Thyroid gland (tissue), 4 donors: Measurements from ENCODE around the gene MSANTD2. TPM values are rescaled to one million over a fixed set of nuclear protein-coding genes. Genes with fewer than 3 reads are reported as not detected.

Experiments used
- DNase-seq, 2 donors: peaks; one replicate each; pipeline ENCODE4 v3.0.0-alpha.2; 2019
- H3K27ac ChIP-seq, 3 donors: fragments of 200-600 bp; sonication (generic); 1 replicate in 2 of 3; 2 replicates in 1 of 3; pipeline ENCODE4 v1.5.1; 2016 to 2019; ENCODE audit warnings: mild to moderate bottlenecking in 1 of 3, moderate library complexity in 1 of 3
- H3K27me3 ChIP-seq: fragments of 200-600 bp; sonication (generic); one replicate; pipeline ENCODE4 v1.5.1; 2019
- H3K36me3 ChIP-seq, 2 donors: fragments of 200-600 bp; sonication (generic); one replicate each; pipeline ENCODE4 v1.5.1; 2016 to 2019
- H3K4me1 ChIP-seq, 2 donors: fragments of 200-600 bp; sonication (generic); one replicate each; pipeline ENCODE4 v1.5.1; 2017 to 2019
- H3K4me3 ChIP-seq, 3 donors: fragments of 200-600 bp; sonication (generic); replicated peaks in 1 of 3; 1 replicate in 2 of 3; 2 replicates in 1 of 3; pipeline ENCODE4 v1.5.1; 2016; ENCODE audit warnings: mild to moderate bottlenecking in 1 of 3
- H3K9me3 ChIP-seq: fragments of 200-600 bp; sonication (generic); one replicate; pipeline ENCODE4 v1.5.1; 2017
- POLR2A ChIP-seq, 2 donors: fragments of 450-650 bp; IDR thresholded peaks; one replicate each; pipeline ENCODE4 v1.6.1; 2017; ENCODE audit warnings: antibody characterized with exemption in 2 of 2, mild to moderate bottlenecking in 2 of 2, moderate library complexity in 1 of 2
- WGBS, 2 donors: methylation state at CpG; one replicate each; pipeline ENCODE4 v1.1.5; 2017; 5-methylcytosine and 5-hydroxymethylcytosine counted together
- intact Hi-C: fragments of 100-400 bp; cut with DNase I; formaldehyde crosslinking; loops from one replicate; pipeline ENCODE4 v1.15.1; 2023
- total RNA-seq, 4 donors: library from RNA; depleted of rRNA; stranded (reverse); fragments of >200 nt; gene quantifications; one replicate each; pipeline ENCODE4 v1.2.3, GENCODE V29; 2016
- TF ChIP-seq, protein P1 (sequence below), 6 experiments: fragments of 200-600 bp in 3 of 6; fragments of 450-650 bp in 3 of 6; sonication (generic) in 3 of 6; IDR thresholded peaks; one replicate each; pipeline ENCODE4 v1.5.1; 2016 to 2019; ENCODE audit warnings: antibody characterized with exemption in 6 of 6, mild to moderate bottlenecking in 2 of 6, inconsistent platforms in 1 of 6, moderate library complexity in 1 of 6

Gene MSANTD2
- total RNA-seq, 4 donors from 2014 or later: 29.1 to 56.1 (median 37.0) TPM

DNA sequence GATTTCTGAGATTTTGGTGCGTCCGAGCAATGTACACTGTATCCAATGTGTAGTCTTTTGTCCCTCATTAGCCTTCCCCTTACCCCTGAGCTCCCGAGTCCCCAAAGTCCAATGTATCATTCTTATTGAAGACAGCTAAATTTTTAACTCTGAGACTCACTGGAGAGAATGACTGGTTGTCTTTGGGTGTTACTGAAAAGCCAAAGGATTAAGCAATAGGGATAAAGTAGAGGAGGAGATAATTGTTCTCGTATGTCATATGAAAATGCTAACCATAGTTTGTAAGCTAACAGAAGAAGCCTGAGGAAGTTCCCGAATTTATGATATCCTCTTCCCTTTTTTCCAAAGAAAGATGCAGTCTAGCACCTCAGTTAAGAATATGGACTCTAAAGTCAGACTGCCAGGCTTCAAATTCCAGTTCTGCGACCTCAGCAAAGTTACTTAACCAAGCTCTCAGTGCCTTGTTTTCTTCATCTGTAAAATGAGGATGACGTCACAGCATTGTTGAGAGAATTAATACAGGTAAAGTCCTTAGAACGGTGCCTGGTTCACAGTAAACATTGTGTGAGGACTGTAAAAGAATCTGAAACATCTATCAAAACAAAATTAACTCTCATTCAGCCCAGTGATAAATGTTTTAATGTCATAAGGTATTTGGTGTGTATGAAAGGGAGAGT lies 1.6 kb upstream of the MSANTD2 start:
- no peak overlapping the region for H3K27ac ChIP-seq
- intact Hi-C loops: no loop called here

DNA sequence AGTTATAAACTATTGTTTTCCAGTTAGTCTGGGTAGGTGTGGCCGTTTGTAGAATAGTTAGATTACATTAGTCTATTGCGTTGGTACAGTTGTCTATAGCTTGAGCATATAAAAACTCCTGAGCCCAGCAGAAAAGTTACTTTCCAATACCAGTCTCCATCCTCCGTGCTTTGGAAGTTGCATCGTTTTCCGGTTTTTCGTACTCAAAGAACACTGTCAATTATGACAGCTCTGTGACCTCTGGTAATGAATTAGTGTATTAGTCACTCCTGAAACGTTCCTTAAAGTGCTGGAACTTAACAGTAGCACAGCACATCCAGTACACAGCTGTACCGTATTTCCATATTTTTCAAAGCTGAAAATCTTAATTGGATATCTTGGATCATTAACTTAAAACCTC lies 808 bp upstream of the MSANTD2 start:
- no peaks in the 10 kb centered on the region for H3K36me3 ChIP-seq
- H3K4me1 ChIP-seq: peaks cover 22 to 33% of the 10 kb centered on the region in 2 donors
- no peaks in the 10 kb centered on the region for H3K9me3 ChIP-seq
- no peak for DNase-seq
- no peaks in the 10 kb centered on the region for H3K27me3 ChIP-seq
- 18% methylated on average over 8 of the region's 8 CpGs for WGBS, 2 donors
- peak overlapping the region; percentile 54 to 86 (median 72) for H3K4me3 ChIP-seq
- H3K27ac ChIP-seq: peak overlapping the region; percentile 95 to 98 (median 98)
- TF ChIP-seq, protein P1, sequence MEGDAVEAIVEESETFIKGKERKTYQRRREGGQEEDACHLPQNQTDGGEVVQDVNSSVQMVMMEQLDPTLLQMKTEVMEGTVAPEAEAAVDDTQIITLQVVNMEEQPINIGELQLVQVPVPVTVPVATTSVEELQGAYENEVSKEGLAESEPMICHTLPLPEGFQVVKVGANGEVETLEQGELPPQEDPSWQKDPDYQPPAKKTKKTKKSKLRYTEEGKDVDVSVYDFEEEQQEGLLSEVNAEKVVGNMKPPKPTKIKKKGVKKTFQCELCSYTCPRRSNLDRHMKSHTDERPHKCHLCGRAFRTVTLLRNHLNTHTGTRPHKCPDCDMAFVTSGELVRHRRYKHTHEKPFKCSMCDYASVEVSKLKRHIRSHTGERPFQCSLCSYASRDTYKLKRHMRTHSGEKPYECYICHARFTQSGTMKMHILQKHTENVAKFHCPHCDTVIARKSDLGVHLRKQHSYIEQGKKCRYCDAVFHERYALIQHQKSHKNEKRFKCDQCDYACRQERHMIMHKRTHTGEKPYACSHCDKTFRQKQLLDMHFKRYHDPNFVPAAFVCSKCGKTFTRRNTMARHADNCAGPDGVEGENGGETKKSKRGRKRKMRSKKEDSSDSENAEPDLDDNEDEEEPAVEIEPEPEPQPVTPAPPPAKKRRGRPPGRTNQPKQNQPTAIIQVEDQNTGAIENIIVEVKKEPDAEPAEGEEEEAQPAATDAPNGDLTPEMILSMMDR (IDR thresholded peaks at IDR 0.05): no peak
- no peak for TF ChIP-seq POLR2A (IDR thresholded peaks at IDR 0.05)
- intact Hi-C loops: no loop called here

More for the DNA sequence above, 1.6 kb upstream of the MSANTD2 start:
- peaks cover 22 to 26% of the 10 kb centered on the region in 2 donors for H3K4me1 ChIP-seq
- H3K36me3 ChIP-seq: no peaks in the 10 kb centered on the region
- TF ChIP-seq, protein P1 (IDR thresholded peaks at IDR 0.05): no peak
- no peak for TF ChIP-seq POLR2A (IDR thresholded peaks at IDR 0.05)
- DNase-seq: no peak
- no peak overlapping the region for H3K4me3 ChIP-seq
- 84 to 85% methylated on average over 8 of the region's 8 CpGs for WGBS, 2 donors
- no peaks in the 10 kb centered on the region for H3K9me3 ChIP-seq
- H3K27me3 ChIP-seq: no peaks in the 10 kb centered on the region

- H3K36me3 ChIP-seq: no peaks in the 10 kb centered on the region
- intact Hi-C loops: loop anchor here (5.0 to 10.0 kb wide), 2 partner anchors 37 to 55 kb away; partner anchors contain the start of gene ESAM
- no peaks in the 10 kb centered on the region for H3K27me3 ChIP-seq
- peak in 1 of 2 donors; percentile 18 for TF ChIP-seq POLR2A (IDR thresholded peaks at IDR 0.05)
- TF ChIP-seq, protein P1 (IDR thresholded peaks at IDR 0.05): no peak
- 0 to 1% methylated on average over 23 to 28 of the region's 83 CpGs for WGBS, 2 donors
- peaks cover 27 to 33% of the 10 kb centered on the region in 2 donors for H3K4me1 ChIP-seq
- H3K9me3 ChIP-seq: no peaks in the 10 kb centered on the region
- peak; percentile 33 to 58 for DNase-seq
- peak overlapping the region; percentile 54 to 86 (median 72) for H3K4me3 ChIP-seq
- H3K27ac ChIP-seq: peak overlapping the region; percentile 95 to 98 (median 98)
Measured at GRCh38 chr11:124799348-124800225, 619 bp downstream of the MSANTD2 start.

DNA sequence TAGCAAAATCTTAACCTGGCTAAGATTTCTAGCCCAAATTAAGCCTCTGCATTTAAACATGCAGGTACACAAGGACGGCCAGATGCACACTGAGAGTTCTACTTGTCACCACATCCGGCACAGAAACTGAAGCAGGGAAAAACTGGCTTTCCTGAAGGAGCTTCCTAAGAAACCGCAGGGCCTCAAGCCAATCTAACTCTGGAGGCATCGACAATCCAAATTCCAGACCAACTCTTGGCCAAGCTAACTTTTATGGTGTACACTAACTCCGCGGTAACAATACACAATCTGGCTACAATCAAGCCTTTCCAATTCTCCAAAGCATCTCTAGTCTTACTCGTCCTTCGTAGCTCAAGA lies 1.2 kb downstream of the MSANTD2 start:
- Histone ChIP-seq H3K4me1 (peaks cover 28 to 33% of the 10 kb centered on the region in 2 donors), H3K27ac (peak overlapping the region; percentile 95 to 98 (median 98)), H3K4me3 (peak overlapping the region; percentile 54 to 86 (median 72)), H3K9me3 (no peaks in the 10 kb centered on the region), H3K27me3 (no peaks in the 10 kb centered on the region), H3K36me3 (no peaks in the 10 kb centered on the region)
- 2% methylated on average over 8 of the region's 8 CpGs for WGBS, 2 donors
- intact Hi-C loops: loop anchor here (5.0 to 10.0 kb wide), 2 partner anchors 37 to 54 kb away; partner anchors contain the start of gene ESAM
- TF ChIP-seq, protein P1 (IDR thresholded peaks at IDR 0.05): no peak
- DNase-seq: peak; percentile 28 to 56
